Kidney capillary endothelial cell (primary cell): ENCODE measurements around the gene OR52K1.
"Not testable (repeated sequence)": the region's sequence is repeated elsewhere in the genome, so short reads cannot be mapped to it uniquely, and the experiment has no call there.

ENCODE experiments used
- DNase-seq: peaks from one replicate; pipeline ENCODE4 v3.0.0-alpha.2; 2018; ENCODE audit warnings: low spot score

The OR52K1 gene

DNA sequence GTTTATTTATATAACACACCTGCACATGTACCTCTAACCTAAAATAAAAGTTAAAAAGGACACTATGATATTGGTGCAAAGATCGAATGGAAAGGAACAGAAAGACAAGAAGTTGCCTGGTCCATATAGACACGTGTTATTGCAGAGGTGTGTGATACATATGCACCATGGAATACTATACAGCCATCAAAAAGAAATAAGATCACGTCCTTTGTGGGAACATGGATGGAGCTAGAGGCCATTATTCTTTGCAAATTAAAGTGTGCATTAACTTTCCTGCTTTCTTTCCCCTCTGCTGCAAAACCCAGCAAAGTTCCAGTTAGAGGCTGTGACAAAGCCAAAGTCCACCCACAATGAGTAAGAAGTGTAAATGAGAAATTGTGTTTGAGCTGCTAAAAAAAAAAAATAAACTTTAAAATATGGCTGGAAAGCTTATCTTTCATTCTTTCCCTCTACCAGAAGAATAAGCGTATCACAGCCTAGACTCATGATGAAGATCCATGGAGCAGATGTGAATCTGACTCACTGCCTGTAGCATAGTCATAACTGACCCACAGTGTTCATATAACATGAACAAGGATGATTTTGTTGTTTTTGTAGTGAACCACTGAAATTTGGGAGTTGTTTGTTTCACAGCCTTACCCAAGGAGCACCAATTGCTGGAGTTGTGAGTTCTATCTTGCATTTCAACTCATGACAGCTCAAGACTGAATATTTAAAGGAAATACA, 9.6 kb downstream of the OR52K1 start:
- no peak for DNase-seq

DNA sequence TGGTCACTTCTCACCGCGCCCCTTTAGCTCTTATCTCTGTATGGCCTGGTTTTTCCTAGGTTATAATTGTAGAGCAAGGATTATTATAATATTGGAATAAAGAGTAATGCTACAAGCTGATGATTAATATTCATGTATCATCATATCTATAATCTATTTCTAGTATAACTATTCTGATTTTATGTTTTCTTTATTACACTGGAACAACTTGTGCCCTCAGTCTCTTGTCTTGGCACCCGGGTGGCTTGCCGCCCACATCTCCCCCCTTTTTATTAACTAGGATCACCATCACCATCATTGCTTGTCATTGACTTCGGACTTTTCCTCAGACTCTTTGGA, 11.0 kb downstream of the OR52K1 start:
- no peak for DNase-seq

DNA sequence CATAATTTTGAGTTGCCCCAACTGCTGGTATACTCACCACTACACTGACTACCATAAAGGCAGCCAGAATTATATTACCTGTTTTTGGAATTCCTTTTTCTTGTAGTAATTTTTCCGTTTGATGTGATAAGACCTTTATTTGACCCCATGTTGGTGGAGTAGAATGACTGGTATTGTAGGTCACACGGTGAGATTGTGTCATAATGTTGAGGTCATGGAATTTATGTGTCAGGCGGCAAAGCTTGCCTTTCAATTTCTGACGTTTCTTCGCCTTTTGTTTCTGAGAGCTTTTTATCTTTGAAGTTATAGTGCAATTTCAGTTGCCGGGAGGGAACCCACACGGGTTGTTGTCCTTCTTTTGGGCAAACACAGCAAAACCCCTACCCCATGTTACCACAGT, 13.0 kb downstream of the OR52K1 start:
- DNase-seq = no peak

DNA sequence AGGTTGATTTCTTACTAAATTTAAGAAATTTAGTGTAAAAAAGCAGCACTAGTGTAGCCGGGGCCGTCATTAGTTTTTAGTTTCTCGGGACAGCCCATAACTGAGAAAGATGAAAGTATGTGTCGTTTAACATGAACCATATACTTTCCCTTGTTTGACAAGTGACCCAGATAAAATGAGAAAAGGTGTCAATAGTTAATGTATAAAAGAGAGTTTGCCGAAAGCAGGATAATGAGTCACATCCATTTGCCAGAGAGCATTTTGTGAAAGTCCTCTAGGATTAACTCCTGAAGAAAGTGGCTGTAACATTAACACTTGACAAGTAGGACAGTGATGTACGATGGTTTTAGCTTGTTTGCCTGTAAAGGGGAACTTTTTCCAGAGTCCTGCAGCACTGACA, 13.5 kb downstream of the OR52K1 start:
- no peak for DNase-seq

DNA sequence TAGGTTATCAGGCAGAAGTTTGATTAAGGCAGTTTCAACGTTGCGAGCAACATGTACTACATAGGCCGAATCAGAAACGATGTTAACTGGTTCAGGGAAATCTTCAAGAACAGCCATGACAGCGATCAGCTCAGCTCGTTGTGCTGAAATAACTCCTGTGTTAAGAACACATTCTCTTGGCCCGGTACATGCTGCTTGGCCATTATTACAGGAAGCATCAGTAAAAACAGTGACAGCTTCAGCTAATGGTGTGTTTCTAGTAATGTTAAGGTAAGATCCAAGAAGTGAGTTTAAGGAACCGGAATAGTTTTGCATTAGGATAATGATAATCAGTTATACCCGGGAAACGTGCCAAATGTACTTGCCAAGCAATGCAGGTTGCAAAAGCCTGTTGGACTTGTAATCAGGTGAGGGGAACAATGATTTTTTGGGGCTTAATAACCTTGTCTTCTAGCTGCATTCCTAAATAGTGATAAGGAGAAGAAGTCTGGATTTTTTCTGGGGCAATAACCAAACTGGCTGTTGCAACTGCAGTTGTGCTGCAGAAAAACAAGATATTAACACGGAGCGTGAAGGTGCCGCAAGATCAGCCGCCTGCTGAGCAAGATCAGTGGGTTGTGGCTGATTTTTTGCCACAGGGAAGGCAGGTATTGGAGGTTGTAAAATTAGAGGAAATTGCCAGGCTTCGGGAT, 14.3 kb downstream of the OR52K1 start:
- DNase-seq = no peak

DNA sequence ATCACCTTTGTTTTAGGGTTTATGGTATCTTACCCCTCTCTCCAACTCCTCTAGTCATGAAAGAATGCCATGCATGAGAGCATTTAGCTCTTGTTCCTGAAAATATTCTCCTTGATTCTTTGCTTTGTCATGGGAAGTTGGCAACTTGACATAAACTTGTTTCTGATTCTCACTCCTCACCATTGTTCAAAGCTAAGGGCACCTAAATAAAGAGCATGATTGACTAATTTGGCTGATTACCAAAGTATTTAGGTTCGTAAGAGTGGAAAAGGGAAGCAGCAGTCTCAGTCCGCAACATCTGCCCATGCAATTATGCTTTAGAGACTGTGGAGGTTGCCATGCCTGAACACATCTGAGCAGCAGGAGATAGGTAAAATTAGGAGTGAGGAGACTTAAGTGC, 26.4 kb downstream of the OR52K1 start:
- no peak for DNase-seq

DNA sequence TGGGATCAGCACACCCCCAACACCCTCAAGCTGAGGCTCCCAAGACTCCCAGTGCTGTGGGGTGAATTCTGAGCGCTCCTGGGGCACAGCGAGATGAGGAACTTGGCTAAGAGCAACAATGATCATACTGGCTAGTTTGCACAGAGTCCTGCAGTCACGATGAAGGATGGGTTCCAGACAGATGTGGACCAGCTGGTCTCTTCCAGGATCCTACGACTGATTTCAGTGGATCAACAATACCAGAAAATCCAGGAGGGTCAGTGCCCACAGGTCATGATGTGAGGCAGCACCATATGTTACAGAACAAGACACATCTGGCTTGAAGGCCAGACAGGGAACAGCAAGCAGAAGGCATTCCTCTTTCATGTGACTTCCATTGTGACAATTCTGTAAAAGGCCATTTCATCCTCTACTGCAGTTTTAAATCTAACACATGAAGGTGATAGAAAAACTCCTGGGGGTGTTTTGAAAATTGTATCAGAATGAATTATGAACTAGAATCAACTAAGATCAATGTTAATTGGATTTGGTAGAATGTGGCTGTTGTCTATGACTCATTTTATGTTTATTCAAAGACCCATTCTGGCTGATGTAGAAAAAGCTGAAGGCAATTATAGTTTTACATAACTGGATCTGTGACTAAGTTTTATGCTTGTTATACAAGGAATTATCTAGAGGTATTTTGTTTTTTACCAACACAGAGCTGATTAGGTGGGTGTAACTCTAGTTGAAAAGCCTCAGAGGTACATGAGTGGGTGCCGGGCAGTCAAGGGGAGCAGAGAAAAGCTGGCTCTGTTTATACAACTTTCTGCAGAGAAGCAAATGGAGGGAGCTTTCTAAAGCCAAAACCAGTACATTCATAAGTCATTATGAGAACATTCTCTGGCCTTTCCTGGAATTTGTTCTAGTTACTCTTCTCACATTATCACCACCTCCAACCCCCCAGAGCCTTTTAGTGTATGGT, 29.1 kb downstream of the OR52K1 start:
- no peak for DNase-seq

DNA sequence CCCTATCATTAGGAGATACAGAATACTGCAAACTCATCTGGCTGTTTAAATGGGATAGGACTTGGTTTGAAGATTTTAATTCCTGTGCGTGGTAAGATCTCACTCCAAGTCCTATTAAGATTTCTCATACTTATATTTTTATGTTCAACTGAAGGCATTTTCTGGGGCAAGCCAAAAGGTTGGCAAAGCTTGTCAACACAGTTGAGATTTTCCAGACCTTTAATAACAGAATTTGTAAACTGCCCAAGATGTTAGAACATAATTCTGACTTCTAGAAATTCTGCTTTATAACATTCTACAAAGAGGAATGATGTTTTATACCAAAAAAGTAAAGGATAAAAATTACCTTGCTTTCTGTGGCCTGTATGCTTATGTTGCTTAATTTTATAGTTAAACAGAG, 31.8 kb downstream of the OR52K1 start:
- no peak for DNase-seq

DNA sequence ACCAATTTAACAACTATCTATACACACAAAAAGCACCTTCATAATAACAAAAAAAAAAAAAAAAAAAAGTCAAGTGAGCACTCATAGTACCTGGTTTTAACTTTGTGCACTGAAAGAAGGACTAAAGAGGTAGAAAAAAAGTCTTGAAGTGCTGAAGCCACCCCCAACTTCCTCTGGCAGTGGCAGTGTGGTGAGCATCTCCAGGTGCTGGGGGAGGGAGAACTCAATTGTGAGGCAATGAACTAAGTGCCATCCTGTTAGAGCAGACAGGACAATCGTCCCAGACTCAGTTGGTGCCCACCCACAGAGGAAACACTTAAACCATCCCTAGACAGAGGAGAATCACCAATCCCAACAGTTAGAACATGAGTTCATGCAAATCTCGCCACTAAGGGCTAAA, 39.9 kb downstream of the OR52K1 start:
- DNase-seq = no peak

DNA sequence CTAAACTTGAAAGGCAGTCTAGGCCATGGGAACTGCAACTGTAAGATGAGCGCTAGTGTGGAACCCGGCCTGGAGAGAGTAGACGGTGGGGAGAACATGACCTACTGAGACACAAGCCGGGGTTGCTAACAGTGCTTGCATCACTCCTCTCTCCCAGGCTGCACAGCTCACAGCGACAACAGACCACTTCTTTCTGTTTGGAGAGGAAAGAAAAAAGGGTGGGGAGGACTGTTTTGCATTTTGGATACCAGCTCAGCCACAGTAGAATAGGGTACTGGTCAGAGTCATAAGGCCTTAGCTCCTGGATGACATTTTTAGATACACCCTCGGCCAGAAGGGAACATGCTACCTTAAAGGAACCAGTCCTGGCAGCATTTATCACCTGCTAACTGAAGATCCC, 40.3 kb downstream of the OR52K1 start:
- DNase-seq = no peak

DNA sequence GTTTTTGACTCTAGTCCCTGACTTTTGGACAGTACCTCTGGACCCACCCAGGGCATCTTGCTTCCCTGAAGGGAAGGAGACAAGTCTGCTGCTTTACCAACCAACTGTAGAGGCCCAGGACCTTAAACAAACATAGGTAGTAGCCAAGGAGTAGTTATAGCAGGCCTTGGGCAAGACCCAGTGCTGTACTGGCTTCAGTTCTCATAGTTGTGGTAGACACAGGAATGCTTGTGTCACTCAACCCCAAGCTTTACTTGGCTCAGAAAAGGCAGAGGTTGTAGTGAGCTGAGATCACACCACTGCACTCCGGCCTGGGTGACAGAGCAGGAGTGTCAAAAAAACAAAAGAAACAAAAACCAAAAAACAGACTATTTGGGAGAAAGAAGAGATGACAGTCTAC, 41.2 kb downstream of the OR52K1 start:
- no peak for DNase-seq

DNA sequence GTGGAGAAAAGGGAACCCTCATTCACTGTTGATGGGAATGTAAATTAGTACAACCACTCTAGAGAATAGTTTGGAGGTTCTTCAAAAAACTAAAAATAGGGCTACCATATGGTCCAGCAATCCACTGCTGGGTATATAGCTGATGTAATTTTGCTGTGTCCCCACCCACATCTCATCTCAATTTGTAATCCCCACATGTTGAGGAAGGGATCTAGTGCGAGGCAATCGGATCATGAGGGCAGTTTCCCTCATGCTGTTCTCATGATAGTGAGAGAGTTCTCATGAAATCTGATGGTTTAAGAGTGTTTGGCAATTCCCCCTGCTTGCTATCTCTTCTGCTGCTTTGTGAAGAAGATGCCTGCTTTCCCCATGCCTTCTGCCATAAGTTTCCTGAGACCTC, 45.5 kb downstream of the OR52K1 start:
- no peak for DNase-seq

DNA sequence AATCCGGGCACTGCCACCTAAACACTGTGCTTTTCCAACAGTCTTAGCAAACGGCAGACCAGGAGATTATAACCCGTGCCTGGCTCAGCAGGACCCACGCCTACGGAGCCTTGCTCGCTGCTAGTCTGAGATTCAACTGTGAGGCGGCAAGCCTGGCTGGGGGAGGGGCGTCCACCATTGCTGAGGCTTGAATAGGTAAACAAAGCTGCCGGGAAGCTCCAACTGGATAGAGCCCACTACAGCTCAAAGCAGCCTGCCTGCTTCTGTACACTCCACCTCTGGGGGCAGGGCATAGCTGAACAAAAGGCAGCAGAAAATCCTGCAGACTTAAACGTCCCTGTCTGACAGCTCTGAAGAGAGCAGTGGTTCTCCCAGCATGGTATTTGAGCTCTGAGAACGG, 49.2 kb downstream of the OR52K1 start:
- DNase-seq = not testable (repeated sequence)

DNA sequence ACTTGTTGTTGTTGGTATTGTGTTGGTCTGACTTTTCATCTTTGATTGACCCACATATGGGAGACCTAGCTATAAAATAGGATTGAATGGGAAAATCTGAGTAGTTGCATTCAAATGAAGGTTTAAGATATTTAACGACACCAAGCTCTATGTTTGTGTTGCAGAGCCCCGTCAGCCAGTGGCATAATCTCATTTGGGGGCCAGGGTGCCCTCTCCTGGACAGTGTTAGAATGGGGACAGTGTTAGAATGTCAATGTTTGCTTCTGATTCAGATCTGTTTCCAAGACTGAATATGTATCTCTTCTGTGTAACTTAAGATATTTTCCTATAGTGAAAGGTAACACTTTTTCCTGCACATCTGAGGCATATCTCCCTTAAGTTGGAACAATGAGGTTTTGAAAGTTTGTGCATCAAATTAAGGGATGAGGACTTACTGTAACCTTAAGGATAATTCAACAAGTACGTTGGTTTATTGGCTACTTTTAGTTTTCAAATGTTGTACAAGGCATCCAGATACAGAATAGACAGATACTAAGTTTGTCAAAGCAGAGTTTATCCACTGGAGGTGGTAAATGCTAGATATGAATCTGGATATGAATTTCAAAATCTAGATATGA, 57.3 kb downstream of the OR52K1 start:
- DNase-seq = peak; percentile 38

DNA sequence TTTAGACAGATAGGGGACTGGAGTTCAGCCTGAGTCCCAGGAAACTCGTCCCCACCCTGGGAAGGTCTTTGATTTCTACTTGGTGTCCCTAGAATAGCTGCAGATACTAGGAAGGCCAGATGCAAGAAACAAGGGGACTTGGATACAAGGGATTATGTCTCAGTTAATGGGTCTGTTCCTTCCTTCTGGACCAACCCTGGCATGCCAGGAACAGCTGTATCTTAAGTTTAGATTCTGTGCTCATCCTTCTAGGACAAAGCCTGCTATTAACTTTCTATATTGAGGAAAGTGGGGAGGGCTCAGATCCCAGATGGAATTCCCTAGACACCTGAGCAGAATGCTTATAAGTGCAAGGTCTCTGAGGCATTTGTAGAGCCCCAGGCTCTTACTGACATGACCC, 58.6 kb downstream of the OR52K1 start:
- no peak for DNase-seq
